Brain microvascular endothelial cell (primary cell): ENCODE measurements around the gene PCNX4.

Experiments
- DNase-seq: peaks from one replicate; pipeline ENCODE4 v3.0.0-alpha.2; 2020
- H3K27ac ChIP-seq: fragments of 250-450 bp; sonication (Bioruptor Pico); 2 replicates; pipeline ENCODE4 v1.5.1; 2020; ENCODE audit warnings: mild to moderate bottlenecking, moderate library complexity
- H3K27me3 ChIP-seq: fragments of 250-450 bp; sonication (Bioruptor Pico); replicated peaks from 2 replicates; pipeline ENCODE4 v1.5.1; 2020; ENCODE audit warnings: mild to moderate bottlenecking
- H3K36me3 ChIP-seq: fragments of 250-450 bp; sonication (Bioruptor Pico); replicated peaks from 2 replicates; pipeline ENCODE4 v1.5.1; 2020; ENCODE audit warnings: mild to moderate bottlenecking
- H3K4me3 ChIP-seq: 2 replicates; pipeline ENCODE4 v1.5.1; 2011; ENCODE audit warnings: low read depth, mild to moderate bottlenecking, control low read depth, low read length, moderate library complexity
- CTCF ChIP-seq: IDR thresholded peaks from 2 replicates; pipeline ENCODE4 v1.5.1; 2011; ENCODE audit warnings: low read depth, mild to moderate bottlenecking, moderate library complexity, low read length, control low read depth, inconsistent platforms; ENCODE audit errors: missing control alignments
- in situ Hi-C: cut with HindIII; loops from 2 replicates; pipeline ENCODE4 v1.10.0; 2017; ENCODE audit warnings: low sequenced_read_pairs, low pct_ligation_motif_present

Gene PCNX4

GRCh38 chr14:60166142-60166541 lies 74.4 kb downstream of the PCNX4 start:
- no peak for TF ChIP-seq CTCF
- H3K36me3 ChIP-seq, result no peaks in the 10 kb centered on the region
- no peak overlapping the region for H3K27ac ChIP-seq
- in situ Hi-C loops, result loop anchor here (25.0 kb wide), 1 partner anchor 204 kb away; no protein-coding TSS in a partner anchor
- no peak overlapping the region for H3K4me3 ChIP-seq
- DNase-seq, result no peak
- H3K27me3 ChIP-seq, result no peaks in the 10 kb centered on the region

DNA sequence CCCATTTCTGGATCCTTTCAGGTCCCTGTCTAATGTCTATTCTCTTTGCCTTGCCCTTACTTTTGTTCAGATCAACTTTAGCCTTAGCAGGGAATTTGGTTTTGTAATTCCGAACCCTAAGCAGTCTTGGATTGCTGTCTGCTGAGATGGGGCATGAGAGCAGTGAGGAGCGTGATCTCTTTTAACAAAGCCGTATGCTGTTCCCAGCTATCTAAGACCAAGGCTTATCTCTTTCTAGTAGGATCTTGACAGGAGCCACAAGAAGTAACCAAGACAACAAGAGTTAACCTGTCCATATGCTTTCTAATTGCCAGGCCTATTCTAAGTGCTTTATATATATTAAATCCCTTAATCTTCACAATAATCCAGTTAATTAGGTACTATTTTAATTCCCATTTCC lies 78.0 kb downstream of the PCNX4 start:
- in situ Hi-C loops, result loop anchor here (25.0 kb wide), 1 partner anchor 207 kb away; no protein-coding TSS in a partner anchor
- no peak for DNase-seq
- no peaks in the 10 kb centered on the region for H3K36me3 ChIP-seq
- TF ChIP-seq CTCF, result no peak
- H3K27me3 ChIP-seq, result no peaks in the 10 kb centered on the region
- no peak overlapping the region for H3K4me3 ChIP-seq
- no peak overlapping the region for H3K27ac ChIP-seq

DNA sequence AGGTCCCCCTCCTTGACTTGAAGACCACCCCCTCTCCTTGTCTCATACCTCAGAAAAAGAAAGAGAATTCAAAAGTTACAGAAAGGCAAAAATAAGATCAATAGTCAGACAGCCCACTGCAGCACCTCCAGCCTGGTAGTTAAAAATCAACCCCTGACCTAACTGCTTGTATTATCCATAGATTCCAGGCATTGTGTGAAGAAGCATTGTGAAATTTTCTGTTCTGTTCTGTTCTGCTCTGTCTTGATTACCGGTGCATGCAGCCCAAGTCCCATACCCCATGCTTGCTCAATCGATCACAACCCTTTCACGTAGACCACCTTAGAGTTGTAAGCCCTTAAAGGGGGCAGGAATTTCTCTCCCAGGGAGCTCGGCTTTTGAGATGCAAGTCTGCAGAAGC lies 79.2 kb downstream of the PCNX4 start:
- H3K27ac ChIP-seq, result no peak overlapping the region
- in situ Hi-C loops, result loop anchor here (25.0 kb wide), 1 partner anchor 209 kb away; no protein-coding TSS in a partner anchor
- TF ChIP-seq CTCF, result no peak
- DNase-seq, result no peak
- H3K27me3 ChIP-seq, result no peaks in the 10 kb centered on the region
- no peaks in the 10 kb centered on the region for H3K36me3 ChIP-seq
- H3K4me3 ChIP-seq, result no peak overlapping the region

GRCh38 chr14:60171690-60172089 lies 80.0 kb downstream of the PCNX4 start:
- no peak for DNase-seq
- H3K36me3 ChIP-seq, result no peaks in the 10 kb centered on the region
- no peak overlapping the region for H3K27ac ChIP-seq
- no peak for TF ChIP-seq CTCF
- in situ Hi-C loops, result loop anchor here (25.0 kb wide), 1 partner anchor 209 kb away; no protein-coding TSS in a partner anchor
- no peak overlapping the region for H3K4me3 ChIP-seq
- no peaks in the 10 kb centered on the region for H3K27me3 ChIP-seq

DNA sequence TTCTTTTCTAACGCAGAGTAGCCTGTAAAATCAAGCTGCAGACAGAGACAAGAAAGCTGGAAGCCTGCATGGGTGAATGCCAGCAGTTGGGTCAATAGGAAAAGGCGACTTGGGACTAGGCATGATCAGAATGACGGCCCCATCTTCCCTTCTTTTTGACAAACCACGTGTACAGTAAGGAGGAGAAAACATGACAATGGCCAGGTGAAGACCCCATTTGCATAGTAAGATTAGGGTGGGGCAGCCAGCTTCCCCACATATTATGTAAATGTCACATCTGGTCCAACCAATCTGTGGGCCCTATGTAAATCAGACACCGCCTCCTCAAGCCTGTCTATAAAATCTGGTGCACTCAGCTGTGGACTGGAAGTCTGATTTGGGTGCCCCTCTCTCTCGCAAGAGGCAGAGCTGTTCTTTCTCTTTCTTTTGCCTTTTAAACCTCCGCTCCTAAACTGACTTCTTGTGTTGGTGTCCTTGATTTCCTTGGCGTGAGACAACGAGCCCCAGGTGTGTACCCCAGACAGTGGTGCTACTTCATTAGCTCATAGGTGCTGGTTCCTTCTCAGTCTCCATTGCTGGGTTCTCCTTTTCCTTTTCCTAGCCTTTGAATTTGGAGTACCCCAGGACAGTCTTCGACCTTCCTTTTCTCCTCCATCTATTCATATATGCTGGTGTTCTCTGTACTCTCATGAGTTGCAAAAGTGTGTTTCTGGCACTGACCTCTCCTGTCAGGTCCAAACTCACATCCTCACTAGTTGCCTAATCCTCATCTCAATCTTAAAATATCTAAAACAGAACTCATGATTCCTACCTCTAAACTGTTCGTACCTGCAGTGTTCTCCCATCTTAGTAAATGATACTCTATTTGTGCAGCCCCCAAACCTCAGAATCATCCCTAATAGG lies 82.9 kb downstream of the PCNX4 start:
- H3K36me3 ChIP-seq, result no peaks in the 10 kb centered on the region
- no peak for TF ChIP-seq CTCF
- in situ Hi-C loops, result loop anchor here (25.0 kb wide), 1 partner anchor 212 kb away; no protein-coding TSS in a partner anchor
- no peak overlapping the region for H3K27ac ChIP-seq
- no peaks in the 10 kb centered on the region for H3K27me3 ChIP-seq
- H3K4me3 ChIP-seq, result no peak overlapping the region
- no peak for DNase-seq
